Activated CD8-positive, alpha-beta memory T cell treated with anti-CD3 and anti-CD28 coated beads, Interleukin-2, amount 50 U/mL, for 48 hours (primary cell): Measurements from ENCODE around the gene PCDHB7.
"Not testable (repeated sequence)": the region's sequence is repeated elsewhere in the genome, so short reads cannot be mapped to it uniquely, and the experiment has no call there.

Experiments
- DNase-seq: peaks from one replicate; pipeline ENCODE4 v3.0.0-alpha.2; 2020

The PCDHB7 gene

GRCh38 chr5:141172381-141173204, at the start of gene PCDHB7:
TSS of gene PCDHB7 (plus strand) at chr5:141172644. CDS start at chr5:141172836, 192 bp downstream.
- no peak for DNase-seq

DNA sequence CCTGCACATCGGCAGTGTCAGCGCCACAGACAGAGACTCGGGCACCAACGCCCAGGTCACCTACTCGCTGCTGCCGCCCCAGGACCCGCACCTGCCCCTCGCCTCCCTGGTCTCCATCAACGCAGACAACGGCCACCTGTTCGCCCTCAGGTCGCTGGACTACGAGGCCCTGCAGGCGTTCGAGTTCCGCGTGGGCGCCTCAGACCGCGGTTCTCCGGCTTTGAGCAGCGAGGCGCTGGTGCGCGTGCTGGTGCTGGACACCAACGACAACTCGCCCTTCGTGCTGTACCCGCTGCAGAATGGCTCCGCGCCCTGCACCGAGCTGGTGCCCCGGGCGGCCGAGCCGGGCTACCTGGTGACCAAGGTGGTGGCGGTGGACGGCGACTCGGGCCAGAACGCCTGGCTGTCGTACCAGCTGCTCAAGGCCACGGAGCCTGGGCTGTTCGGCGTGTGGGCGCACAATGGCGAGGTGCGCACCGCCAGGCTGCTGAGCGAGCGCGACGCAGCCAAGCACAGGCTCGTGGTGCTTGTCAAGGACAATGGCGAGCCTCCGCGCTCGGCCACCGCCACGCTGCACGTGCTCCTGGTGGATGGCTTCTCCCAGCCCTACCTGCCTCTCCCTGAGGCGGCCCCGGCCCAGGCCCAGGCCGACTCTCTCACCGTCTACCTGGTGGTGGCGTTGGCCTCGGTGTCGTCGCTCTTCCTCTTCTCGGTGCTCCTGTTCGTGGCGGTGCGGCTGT, 48.9 kb upstream of the PCDHB7 start:
- not testable (repeated sequence) for DNase-seq

DNA sequence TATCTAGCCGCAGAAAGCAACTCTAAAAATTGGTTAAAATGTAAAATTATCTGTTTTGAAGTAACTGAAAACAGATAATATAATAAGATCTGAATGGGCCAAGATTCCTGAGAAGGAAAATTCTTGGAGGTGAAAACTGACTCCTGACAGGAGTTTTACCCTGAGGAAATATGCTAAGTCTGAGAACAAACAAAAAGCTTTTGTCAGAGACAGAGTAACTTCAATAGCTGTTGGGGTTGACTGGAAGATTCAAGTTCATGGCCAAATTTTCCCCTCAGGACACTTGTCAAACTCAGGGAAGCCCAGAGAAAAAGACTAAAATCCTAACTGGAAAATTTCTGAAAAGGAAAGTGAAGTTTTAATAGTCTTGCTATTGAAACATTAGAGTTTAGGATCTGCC, 45.1 kb upstream of the PCDHB7 start:
- DNase-seq: no peak

DNA sequence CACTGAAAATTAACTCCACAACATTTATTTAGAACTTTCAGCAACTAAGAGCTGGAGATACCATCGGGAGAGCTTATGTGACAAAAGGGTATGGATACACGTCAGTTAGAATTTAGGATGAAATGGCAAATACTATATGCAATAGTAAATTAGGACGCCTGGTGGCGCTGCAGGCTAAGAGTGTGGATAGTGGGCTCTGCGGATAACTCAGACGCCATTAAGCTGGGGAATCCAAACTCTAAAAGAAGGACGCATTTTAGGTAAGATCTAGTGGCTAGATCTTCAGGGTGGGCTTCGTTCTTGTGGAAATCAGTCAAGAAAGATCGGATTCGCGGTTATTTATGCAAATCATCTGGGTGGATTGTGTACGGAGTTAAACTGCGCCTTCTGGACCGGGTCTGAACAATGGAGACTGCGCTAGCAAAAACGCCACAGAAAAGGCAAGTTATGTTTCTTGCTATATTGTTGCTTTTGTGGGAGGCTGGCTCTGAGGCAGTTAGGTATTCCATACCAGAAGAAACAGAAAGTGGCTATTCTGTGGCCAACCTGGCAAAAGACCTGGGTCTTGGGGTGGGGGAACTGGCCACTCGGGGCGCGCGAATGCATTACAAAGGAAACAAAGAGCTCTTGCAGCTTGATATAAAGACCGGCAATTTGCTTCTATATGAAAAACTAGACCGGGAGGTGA, 37.3 kb upstream of the PCDHB7 start, which contains the start of gene PCDHB5:
PCDHB5 (plus strand) TSS at position 177 of the 688 bp plus-strand sequence; CDS start at position 406, 229 bp downstream.
- no peak for DNase-seq

DNA sequence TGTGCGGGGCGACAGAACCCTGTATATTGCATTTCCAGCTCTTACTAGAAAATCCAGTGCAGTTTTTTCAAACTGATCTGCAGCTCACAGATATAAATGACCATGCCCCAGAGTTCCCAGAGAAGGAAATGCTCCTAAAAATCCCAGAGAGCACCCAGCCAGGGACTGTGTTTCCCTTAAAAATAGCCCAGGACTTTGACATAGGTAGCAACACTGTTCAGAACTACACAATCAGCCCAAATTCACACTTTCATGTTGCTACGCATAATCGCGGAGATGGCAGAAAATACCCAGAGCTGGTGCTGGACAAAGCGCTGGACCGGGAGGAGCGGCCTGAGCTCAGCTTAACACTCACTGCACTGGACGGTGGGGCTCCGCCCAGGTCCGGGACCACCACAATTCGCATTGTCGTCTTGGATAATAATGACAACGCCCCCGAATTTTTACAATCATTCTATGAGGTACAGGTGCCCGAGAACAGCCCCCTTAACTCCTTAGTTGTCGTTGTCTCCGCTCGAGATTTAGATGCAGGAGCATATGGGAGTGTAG, 36.7 kb upstream of the PCDHB7 start:
- no peak for DNase-seq

- DNase-seq: not testable (repeated sequence)
These were observed 35.1 kb upstream of the PCDHB7 start for GRCh38 chr5:141137346-141137745.

GRCh38 chr5:141149812-141150211, 22.6 kb upstream of the PCDHB7 start, which contains the start of gene PCDHB6:
TSS of gene PCDHB6 (plus strand) at chr5:141150057. CDS start at chr5:141150258, 201 bp downstream.
- DNase-seq: no peak

- DNase-seq: no peak
These were observed 22.0 kb upstream of the PCDHB7 start for GRCh38 chr5:141150224-141150992.

DNA sequence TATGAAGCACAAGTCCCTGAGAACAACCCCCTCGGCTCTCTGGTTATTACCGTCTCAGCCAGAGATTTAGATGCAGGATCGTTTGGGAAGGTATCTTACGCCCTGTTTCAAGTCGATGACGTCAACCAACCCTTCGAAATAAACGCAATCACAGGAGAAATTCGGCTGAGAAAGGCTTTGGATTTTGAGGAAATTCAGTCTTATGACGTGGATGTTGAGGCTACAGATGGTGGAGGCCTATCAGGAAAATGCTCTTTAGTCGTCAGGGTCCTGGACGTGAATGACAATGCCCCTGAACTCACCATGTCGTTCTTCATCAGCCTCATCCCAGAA, 21.5 kb upstream of the PCDHB7 start:
- no peak for DNase-seq

DNA sequence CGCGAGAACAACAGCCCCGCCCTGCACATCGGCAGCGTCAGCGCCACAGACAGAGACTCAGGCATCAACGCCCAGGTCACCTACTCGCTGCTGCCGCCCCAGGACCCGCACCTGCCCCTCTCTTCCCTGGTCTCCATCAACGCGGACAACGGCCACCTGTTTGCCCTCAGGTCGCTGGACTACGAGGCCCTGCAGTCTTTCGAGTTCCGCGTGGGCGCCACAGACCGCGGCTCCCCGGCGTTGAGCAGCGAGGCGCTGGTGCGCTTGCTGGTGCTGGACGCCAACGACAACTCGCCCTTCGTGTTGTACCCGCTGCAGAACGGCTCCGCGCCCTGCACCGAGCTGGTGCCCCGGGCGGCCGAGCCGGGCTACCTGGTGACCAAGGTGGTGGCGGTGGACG, 20.8 kb upstream of the PCDHB7 start:
- DNase-seq: not testable (repeated sequence)

DNA sequence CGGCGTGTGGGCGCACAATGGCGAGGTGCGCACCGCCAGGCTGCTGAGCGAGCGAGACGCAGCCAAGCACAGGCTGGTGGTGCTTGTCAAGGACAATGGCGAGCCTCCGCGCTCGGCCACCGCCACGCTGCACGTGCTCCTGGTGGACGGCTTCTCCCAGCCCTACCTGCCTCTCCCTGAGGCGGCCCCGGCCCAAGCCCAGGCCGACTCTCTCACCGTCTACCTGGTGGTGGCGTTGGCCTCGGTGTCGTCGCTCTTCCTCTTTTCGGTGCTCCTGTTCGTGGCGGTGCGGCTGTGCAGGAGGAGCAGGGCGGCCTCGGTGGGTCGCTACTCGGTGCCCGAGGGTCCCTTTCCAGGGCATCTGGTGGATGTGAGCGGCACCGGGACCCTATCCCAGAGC, 20.3 kb upstream of the PCDHB7 start:
- DNase-seq: not testable (repeated sequence)

DNA sequence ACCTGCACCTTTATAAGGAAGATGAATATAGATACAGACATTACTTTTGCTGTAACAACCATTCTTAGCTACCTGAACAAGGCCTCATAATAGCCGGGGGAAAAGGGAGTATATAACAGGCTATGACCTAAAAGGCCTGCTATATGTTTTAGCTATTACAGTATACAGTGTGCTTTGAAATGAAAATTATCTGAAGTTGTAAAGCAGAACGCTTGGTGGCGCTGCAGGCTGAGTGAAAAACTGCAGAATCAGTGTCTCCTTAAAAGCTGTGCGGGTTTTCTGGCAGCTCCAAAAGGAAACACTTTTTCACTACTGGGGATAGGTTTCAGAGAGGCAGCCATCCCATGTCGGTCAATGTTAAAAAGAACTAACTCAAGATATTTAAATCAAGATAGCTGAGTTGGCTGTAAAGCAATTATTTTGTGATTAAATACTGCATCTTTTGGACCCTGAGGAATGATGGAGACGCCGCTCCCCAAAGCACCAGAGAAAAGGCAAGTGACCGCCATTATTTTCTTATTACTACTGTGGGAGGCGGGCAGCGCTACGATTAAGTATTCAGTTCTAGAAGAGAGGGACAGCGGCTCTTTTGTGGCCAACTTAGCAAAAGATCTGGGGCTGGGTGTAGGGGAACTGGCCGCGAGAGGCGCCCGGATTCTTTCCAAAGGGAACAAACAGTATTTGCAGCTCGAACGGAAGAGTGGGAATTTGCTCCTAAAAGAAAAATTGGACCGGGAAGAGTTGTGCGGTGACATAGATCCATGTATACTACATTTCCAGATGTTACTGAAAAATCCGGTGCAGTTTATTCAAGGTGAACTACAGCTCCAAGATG, 16.7 kb upstream of the PCDHB7 start:
- no peak for DNase-seq

GRCh38 chr5:141157356-141157755, 15.1 kb upstream of the PCDHB7 start:
- DNase-seq: not testable (repeated sequence)

DNA sequence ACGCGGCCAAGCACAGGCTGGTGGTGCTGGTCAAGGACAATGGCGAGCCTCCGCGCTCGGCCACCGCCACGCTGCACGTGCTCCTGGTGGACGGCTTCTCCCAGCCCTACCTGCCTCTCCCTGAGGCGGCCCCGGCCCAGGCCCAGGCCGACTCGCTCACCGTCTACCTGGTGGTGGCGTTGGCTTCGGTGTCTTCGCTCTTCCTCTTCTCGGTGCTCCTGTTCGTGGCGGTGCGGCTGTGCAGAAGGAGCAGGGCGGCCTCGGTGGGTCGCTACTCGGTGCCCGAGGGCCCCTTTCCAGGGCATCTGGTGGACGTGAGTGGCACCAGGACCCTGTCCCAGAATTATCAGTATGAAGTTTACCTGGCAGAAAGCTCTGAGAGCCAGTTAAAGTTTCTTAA, 14.5 kb upstream of the PCDHB7 start:
- not testable (repeated sequence) for DNase-seq

GRCh38 chr5:141174291-141175104, 2.1 kb downstream of the PCDHB7 start:
- not testable (repeated sequence) for DNase-seq

DNA sequence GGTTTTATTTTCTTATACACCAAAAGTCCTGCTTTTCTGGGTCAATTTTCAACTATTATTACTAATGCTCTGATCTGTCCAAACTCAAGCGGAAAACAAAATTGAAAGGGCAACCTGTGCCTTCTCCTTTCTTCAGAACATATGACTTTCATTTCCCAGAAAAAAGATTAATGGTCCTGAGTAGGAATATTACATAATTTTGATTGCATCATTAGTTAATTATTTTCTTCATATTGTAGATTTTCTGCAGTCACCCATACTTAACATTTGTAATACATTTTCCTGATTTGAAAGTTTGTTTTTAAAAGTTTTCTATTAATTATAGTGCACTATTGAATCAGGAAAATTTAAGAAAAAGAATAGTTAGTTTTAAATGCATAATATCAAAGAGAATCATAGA, 3.5 kb downstream of the PCDHB7 start:
- DNase-seq: no peak

GRCh38 chr5:141177577-141178191, 5.2 kb downstream of the PCDHB7 start, which contains the start of gene PCDHB8:
TSS of gene PCDHB8 (plus strand) at chr5:141177790. CDS start at chr5:141178035, 245 bp downstream.
- DNase-seq: not testable (repeated sequence)

DNA sequence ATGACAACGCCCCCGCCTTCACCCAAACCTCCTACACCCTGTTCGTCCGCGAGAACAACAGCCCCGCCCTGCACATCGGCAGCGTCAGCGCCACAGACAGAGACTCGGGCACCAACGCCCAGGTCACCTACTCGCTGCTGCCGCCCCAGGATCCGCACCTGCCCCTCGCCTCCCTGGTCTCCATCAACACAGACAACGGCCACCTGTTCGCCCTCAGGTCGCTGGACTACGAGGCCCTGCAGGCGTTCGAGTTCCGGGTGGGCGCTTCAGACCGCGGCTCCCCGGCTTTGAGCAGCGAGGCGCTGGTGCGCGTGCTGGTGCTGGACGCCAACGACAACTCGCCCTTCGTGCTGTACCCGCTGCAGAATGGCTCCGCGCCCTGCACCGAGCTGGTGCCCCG, 6.9 kb downstream of the PCDHB7 start:
- DNase-seq: not testable (repeated sequence)

DNA sequence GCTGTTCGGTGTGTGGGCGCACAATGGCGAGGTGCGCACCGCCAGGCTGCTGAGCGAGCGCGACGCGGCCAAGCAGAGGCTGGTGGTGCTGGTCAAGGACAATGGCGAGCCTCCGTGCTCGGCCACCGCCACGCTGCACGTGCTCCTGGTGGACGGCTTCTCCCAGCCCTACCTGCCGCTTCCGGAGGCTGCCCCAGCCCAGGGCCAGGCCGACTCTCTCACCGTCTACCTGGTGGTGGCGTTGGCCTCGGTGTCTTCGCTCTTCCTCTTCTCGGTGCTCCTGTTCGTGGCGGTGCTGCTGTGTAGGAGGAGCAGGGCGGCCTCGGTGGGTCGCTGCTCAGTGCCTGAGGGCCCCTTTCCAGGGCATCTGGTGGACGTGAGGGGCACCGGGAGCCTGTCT, 7.4 kb downstream of the PCDHB7 start:
- not testable (repeated sequence) for DNase-seq

DNA sequence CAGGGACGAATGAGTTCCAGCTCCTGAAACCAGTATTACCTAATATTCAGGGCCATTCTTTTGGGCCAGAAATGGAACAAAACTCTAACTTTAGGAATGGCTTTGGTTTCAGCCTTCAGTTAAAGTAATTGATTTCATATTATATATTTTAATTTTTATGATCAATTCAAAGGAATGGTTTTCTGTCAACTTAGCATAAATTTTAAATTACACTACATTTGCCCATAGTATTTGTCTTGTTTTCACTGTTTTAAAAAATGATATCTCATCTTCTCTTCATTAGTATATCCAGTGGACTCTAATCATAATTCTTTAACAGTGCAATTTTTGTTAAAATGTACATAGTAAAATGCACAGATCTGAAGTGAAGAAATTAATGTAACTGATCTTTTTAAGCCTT, 7.9 kb downstream of the PCDHB7 start:
- DNase-seq: no peak
